Spleen (tissue), 7 donors: ENCODE data around the gene SPRN.

Experiments used
- POLR2A ChIP-seq, 3 donors: fragments of 450-650 bp; IDR thresholded peaks; one replicate each; pipeline ENCODE4 v1.5.1; 2017; ENCODE audit warnings: antibody characterized with exemption in 3 of 3, mild to moderate bottlenecking in 1 of 3
- TF ChIP-seq, protein P1 (sequence below), 11 experiments: fragments of 200-600 bp in 7 of 11; fragments of 450-650 bp in 4 of 11; sonication (generic) in 4 of 11; IDR thresholded peaks in 8 of 11; conservative IDR thresholded peaks in 3 of 11; 1 replicate in 7 of 11; 2 replicates in 4 of 11; pipeline versions ENCODE4 v1.4.0 to v1.8.0; 2016 to 2021; ENCODE audit warnings: antibody characterized with exemption in 11 of 11, inconsistent platforms in 4 of 11, mild to moderate bottlenecking in 1 of 11
- donor health status: DM: no; HTN: no; CAD: no; lungs with moderate emphysema.
- donor health status: DM: no; HTN: no; CAD: no.
- donor health status: DM: no; HTN: no; CAD: no.

DNA sequence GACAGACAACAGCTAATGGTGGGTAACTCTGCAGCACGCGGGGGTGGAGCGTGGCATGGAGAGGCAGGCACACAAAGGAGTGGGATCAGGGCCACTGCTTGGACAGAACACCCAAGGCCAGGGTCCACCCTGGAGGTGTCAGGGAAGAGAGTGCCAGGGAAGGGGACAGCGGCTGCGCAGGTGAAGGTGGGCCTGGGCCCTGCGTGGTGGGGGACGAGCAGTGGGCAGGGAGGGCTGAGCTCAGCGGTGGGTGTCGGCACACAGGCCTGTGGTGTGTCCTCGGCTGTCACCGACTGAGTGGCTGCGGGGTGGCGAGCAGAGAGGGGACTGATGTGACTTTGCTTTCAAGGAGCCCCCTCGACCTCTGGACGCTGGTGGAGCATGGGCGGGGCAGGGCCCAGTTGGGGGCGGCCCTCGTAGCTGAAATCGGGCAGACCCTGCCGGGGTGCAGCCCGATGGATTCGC, 20.9 kb upstream of the SPRN start:
- TF ChIP-seq, protein P1, sequence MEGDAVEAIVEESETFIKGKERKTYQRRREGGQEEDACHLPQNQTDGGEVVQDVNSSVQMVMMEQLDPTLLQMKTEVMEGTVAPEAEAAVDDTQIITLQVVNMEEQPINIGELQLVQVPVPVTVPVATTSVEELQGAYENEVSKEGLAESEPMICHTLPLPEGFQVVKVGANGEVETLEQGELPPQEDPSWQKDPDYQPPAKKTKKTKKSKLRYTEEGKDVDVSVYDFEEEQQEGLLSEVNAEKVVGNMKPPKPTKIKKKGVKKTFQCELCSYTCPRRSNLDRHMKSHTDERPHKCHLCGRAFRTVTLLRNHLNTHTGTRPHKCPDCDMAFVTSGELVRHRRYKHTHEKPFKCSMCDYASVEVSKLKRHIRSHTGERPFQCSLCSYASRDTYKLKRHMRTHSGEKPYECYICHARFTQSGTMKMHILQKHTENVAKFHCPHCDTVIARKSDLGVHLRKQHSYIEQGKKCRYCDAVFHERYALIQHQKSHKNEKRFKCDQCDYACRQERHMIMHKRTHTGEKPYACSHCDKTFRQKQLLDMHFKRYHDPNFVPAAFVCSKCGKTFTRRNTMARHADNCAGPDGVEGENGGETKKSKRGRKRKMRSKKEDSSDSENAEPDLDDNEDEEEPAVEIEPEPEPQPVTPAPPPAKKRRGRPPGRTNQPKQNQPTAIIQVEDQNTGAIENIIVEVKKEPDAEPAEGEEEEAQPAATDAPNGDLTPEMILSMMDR (IDR thresholded peaks at IDR 0.05 in 8 of 11, conservative IDR thresholded peaks at IDR 0.05 in 3 of 11): no peak
- no peak for TF ChIP-seq POLR2A (IDR thresholded peaks at IDR 0.05)
